Measurements from ENCODE around the gene MAP3K20. TPM values are rescaled to one million over a fixed set of nuclear protein-coding genes. Genes with fewer than 3 reads are reported as not detected.
"Not testable (repeated sequence)": the region's sequence is repeated elsewhere in the genome, so short reads cannot be mapped to it uniquely, and the experiment has no call there.

MAP3K20 gene
- total and polyA plus RNA-seq, 2 experiments from 2014 or later = 7.6 to 9.6 TPM

- no peak overlapping the region for H3K4me2 ChIP-seq
- no peaks in the 10 kb centered on the region for H3F3A ChIP-seq (replicated peaks; ENCODE audit: low read depth)
- peaks cover 5% of the 10 kb centered on the region; the same call in 1 of the 2 replicates for H3K9me2 ChIP-seq (ENCODE audit: insufficient read depth)
- Mint-ChIP-seq H3K9me3 (no peaks in the 10 kb centered on the region), H3K27me3 (ENCODE audit: insufficient read depth, low read depth, poor library complexity) (no peaks in the 10 kb centered on the region), H3K36me3 (ENCODE audit: low read depth) (no peaks in the 10 kb centered on the region), H3K4me3 (no peak overlapping the region), H3K4me1 (peaks cover 11% of the 10 kb centered on the region; the same call in 2 of the 3 replicates), H3K27ac (no peak overlapping the region)
- H3K27ac ChIP-seq (ENCODE audit: low read depth) = no peak overlapping the region
- ATAC-seq (no peak), DNase-seq (ENCODE audit: low spot score) (no peak)
- no peaks in the 10 kb centered on the region; the same call in 1 of the 2 replicates for H3K4me1 ChIP-seq (ENCODE audit: insufficient read depth)
- no peaks in the 10 kb centered on the region for H4K20me1 ChIP-seq (replicated peaks; ENCODE audit: insufficient read depth)
- H2AFZ ChIP-seq = no peak overlapping the region
- H3K27me3 ChIP-seq (ENCODE audit: insufficient read depth) = no peaks in the 10 kb centered on the region
- no peaks in the 10 kb centered on the region for H3K79me2 ChIP-seq (replicated peaks; ENCODE audit: insufficient read depth)
- H3K36me3 ChIP-seq (ENCODE audit: insufficient read depth) = no peaks in the 10 kb centered on the region
- TF ChIP-seq ETS1 (IDR thresholded peaks at IDR 0.05) = no peak
- no peak for TF ChIP-seq NANOG (IDR thresholded peaks at IDR 0.05; ENCODE audit: borderline replicate concordance)
- no peak for TF ChIP-seq CREB1 (CRISPR knock-in tag; IDR thresholded peaks at IDR 0.05; ENCODE audit: low read depth)
- TF ChIP-seq ZNF114 (CRISPR knock-in tag; IDR thresholded peaks at IDR 0.05) = no peak
- H3K4me3 ChIP-seq = no peak overlapping the region
Observed at GRCh38 chr2:173126819-173127218, 51.2 kb downstream of the MAP3K20 start.

- not testable (repeated sequence) for H3K79me2 ChIP-seq (replicated peaks; ENCODE audit: insufficient read depth); H3K4me2 ChIP-seq; H3K4me1 ChIP-seq (ENCODE audit: insufficient read depth); ATAC-seq; H3K9me2 ChIP-seq (ENCODE audit: insufficient read depth); H4K20me1 ChIP-seq (replicated peaks; ENCODE audit: insufficient read depth); H3K27ac Mint-ChIP-seq; H3K27me3 Mint-ChIP-seq (ENCODE audit: insufficient read depth, low read depth, poor library complexity); H2AFZ ChIP-seq; H3K4me3 ChIP-seq; H3K36me3 ChIP-seq (ENCODE audit: insufficient read depth); H3K36me3 Mint-ChIP-seq (ENCODE audit: low read depth); H3K4me3 Mint-ChIP-seq; H3K27me3 ChIP-seq (ENCODE audit: insufficient read depth); H3K27ac ChIP-seq (ENCODE audit: low read depth); H3K9me3 Mint-ChIP-seq; DNase-seq (ENCODE audit: low spot score); H3F3A ChIP-seq (replicated peaks; ENCODE audit: low read depth)
- H3K4me1 Mint-ChIP-seq = peaks cover 20% of the 10 kb centered on the region
Observed at GRCh38 chr2:173128132-173128531, 52.5 kb downstream of the MAP3K20 start.

- peaks cover 26% of the 10 kb centered on the region for H3K4me1 Mint-ChIP-seq
- no peak overlapping the region for H3K4me3 ChIP-seq
- no peaks in the 10 kb centered on the region for H3K27me3 ChIP-seq (ENCODE audit: insufficient read depth)
- no peak overlapping the region for H3K4me3 Mint-ChIP-seq
- H2AFZ ChIP-seq = no peak overlapping the region
- no peaks in the 10 kb centered on the region for H3K36me3 ChIP-seq (ENCODE audit: insufficient read depth)
- H3K4me1 ChIP-seq (ENCODE audit: insufficient read depth) = peaks cover 14% of the 10 kb centered on the region
- no peaks in the 10 kb centered on the region for H3F3A ChIP-seq (replicated peaks; ENCODE audit: low read depth)
- H3K9me2 ChIP-seq (ENCODE audit: insufficient read depth) = no peaks in the 10 kb centered on the region
- H3K79me2 ChIP-seq (replicated peaks; ENCODE audit: insufficient read depth) = no peaks in the 10 kb centered on the region
- TF ChIP-seq EZH2phosphoT487 (IDR thresholded peaks at IDR 0.05; ENCODE audit: unreplicated experiment) (no peak), JUNB (IDR thresholded peaks at IDR 0.05; ENCODE audit: unreplicated experiment) (no peak), REST (IDR thresholded peaks at IDR 0.05; ENCODE audit: unreplicated experiment) (no peak), STAT1 (IDR thresholded peaks at IDR 0.05; ENCODE audit: unreplicated experiment) (no peak), ZNF331 (CRISPR knock-in tag; IDR thresholded peaks at IDR 0.05; ENCODE audit: low read depth) (no peak), NANOG (IDR thresholded peaks at IDR 0.05; ENCODE audit: borderline replicate concordance) (no peak), ZNF114 (CRISPR knock-in tag; IDR thresholded peaks at IDR 0.05) (no peak), POLR2AphosphoS5 (IDR thresholded peaks at IDR 0.05; ENCODE audit: low read depth) (no peak)
- ATAC-seq = no peak
- no peaks in the 10 kb centered on the region for H3K27me3 Mint-ChIP-seq (ENCODE audit: insufficient read depth, low read depth, poor library complexity)
- DNase-seq (ENCODE audit: low spot score) = no peak
- no peak overlapping the region for H3K27ac ChIP-seq (ENCODE audit: low read depth)
- H3K27ac Mint-ChIP-seq = no peak overlapping the region
- H4K20me1 ChIP-seq (replicated peaks; ENCODE audit: insufficient read depth) = no peaks in the 10 kb centered on the region
- H3K4me2 ChIP-seq = no peak overlapping the region
- H3K9me3 Mint-ChIP-seq = no peaks in the 10 kb centered on the region
- H3K36me3 Mint-ChIP-seq (ENCODE audit: low read depth) = 0 out of 3 replicates have a peak, but pooled peaks cover 4% of the 10 kb centered on the region
Observed at GRCh38 chr2:173130496-173131465, 55.1 kb downstream of the MAP3K20 start.
